OCI-LY7 (cell line): ENCODE results near the gene LRP1B.

ENCODE experiments used
- CTCF ChIP-seq: fragments of 200-600 bp; sonication (generic); conservative IDR thresholded peaks from 2 replicates; pipeline ENCODE4 v1.5.1; 2014; ENCODE audit warnings: mild to moderate bottlenecking, antibody characterized with exemption, low read length, moderate library complexity, mixed read lengths
- EZH2phosphoT487 ChIP-seq: fragments of 200-600 bp; sonication (generic); IDR thresholded peaks from 2 replicates; pipeline ENCODE4 v1.6.1; 2018; ENCODE audit warnings: low read depth, borderline replicate concordance, mild to moderate bottlenecking, mixed run types, antibody characterized with exemption, low read length, moderate library complexity, mixed read lengths

GRCh38 chr2:140916410-140916809 is 1214.4 kb downstream of the LRP1B start:
- no peak for TF ChIP-seq EZH2phosphoT487
- TF ChIP-seq CTCF = no peak
